Stimulated activated effector memory CD8-positive, alpha-beta T cell treated with anti-CD3 and anti-CD28 coated beads, Interleukin-12 subunit alpha, Interleukin-12 subunit beta, amount 100 ng/mL, for 72 hours (primary cell): Measurements from ENCODE around the gene ZDHHC18.
A peak's percentile ranks its signal among the peaks of the same experiment; 100 is the strongest.

Experiments
- ATAC-seq: fragments of 150-1000 bp; cut with Tn5 transposase; 2 replicates; pipeline ENCODE4 v1.10.0; 2021
- DNase-seq, 2 donors: peaks; one replicate each; pipeline ENCODE4 v3.0.0; 2021 to 2022; ENCODE audit warnings: low spot score in 2 of 2
- H3K27ac Mint-ChIP-seq: one replicate; pipeline ENCODE4 v1.8.0; 2022; ENCODE audit warnings: mild to moderate bottlenecking, mixed read lengths
- H3K36me3 Mint-ChIP-seq: one replicate; pipeline ENCODE4 v1.8.0; 2022; ENCODE audit warnings: mild to moderate bottlenecking, mixed read lengths
- H3K4me1 Mint-ChIP-seq: one replicate; pipeline ENCODE4 v1.8.0; 2022; ENCODE audit warnings: mixed read lengths
- H3K4me3 Mint-ChIP-seq: one replicate; pipeline ENCODE4 v1.8.0; 2022; ENCODE audit warnings: mild to moderate bottlenecking, mixed read lengths
- H3K9me3 Mint-ChIP-seq: one replicate; pipeline ENCODE4 v1.8.0; 2022; ENCODE audit warnings: mixed read lengths

Gene ZDHHC18

GRCh38 chr1:26826261-26827105, at the start of gene ZDHHC18:
ZDHHC18 (plus strand) TSS chr1:26826688; CDS start chr1:26826805, 117 bp downstream.
- DNase-seq (peak; percentile 79 to 85), ATAC-seq (peak; percentile 89)

GRCh38 chr1:26779098-26779668, 47.3 kb upstream of the ZDHHC18 start:
- H3K27ac Mint-ChIP-seq = peak overlapping the region; percentile 70
- no peak overlapping the region for H3K4me3 Mint-ChIP-seq
- DNase-seq (no peak), ATAC-seq (no peak)
- no peaks in the 10 kb centered on the region for H3K9me3 Mint-ChIP-seq
- H3K36me3 Mint-ChIP-seq = peaks cover 89% of the 10 kb centered on the region
- peaks cover 51% of the 10 kb centered on the region for H3K4me1 Mint-ChIP-seq

More at GRCh38 chr1:26826261-26827105, at the start of gene ZDHHC18:
- Mint-ChIP-seq H3K27ac (peak within 1 kb of the TSS; percentile 96), H3K4me1 (peaks cover 49% of the 10 kb centered on the region), H3K9me3 (no peaks in the 10 kb centered on the region), H3K36me3 (peaks cover 42% of the 10 kb centered on the region), H3K4me3 (peak within 1 kb of the TSS; percentile 93)

- peaks cover 64% of the 10 kb centered on the region for H3K4me1 Mint-ChIP-seq
- H3K27ac Mint-ChIP-seq = peak overlapping the region; percentile 67
- peaks cover 76% of the 10 kb centered on the region for H3K36me3 Mint-ChIP-seq
- ATAC-seq = peak; percentile 42
- no peak for DNase-seq
- H3K4me3 Mint-ChIP-seq = no peak overlapping the region
- no peaks in the 10 kb centered on the region for H3K9me3 Mint-ChIP-seq
These were observed 46.0 kb upstream of the ZDHHC18 start for GRCh38 chr1:26780344-26780957.

- peaks cover 72% of the 10 kb centered on the region for H3K36me3 Mint-ChIP-seq
- DNase-seq = no peak
- no peak overlapping the region for H3K4me3 Mint-ChIP-seq
- ATAC-seq = peak; percentile 79
- peak overlapping the region; percentile 67 for H3K27ac Mint-ChIP-seq
- peaks cover 72% of the 10 kb centered on the region for H3K4me1 Mint-ChIP-seq
- no peaks in the 10 kb centered on the region for H3K9me3 Mint-ChIP-seq
These were observed 45.2 kb upstream of the ZDHHC18 start for GRCh38 chr1:26781206-26781825.

GRCh38 chr1:26782521-26783212, 43.8 kb upstream of the ZDHHC18 start:
- no peak overlapping the region for H3K4me3 Mint-ChIP-seq
- ATAC-seq = no peak
- H3K4me1 Mint-ChIP-seq = peaks cover 86% of the 10 kb centered on the region
- H3K27ac Mint-ChIP-seq = peak overlapping the region; percentile 29
- no peaks in the 10 kb centered on the region for H3K9me3 Mint-ChIP-seq
- H3K36me3 Mint-ChIP-seq = peaks cover 70% of the 10 kb centered on the region
- DNase-seq = no peak

- H3K4me3 Mint-ChIP-seq = no peak overlapping the region
- H3K4me1 Mint-ChIP-seq = peaks cover 85% of the 10 kb centered on the region
- peak overlapping the region; percentile 21 for H3K27ac Mint-ChIP-seq
- no peak for ATAC-seq
- peaks cover 68% of the 10 kb centered on the region for H3K36me3 Mint-ChIP-seq
- no peaks in the 10 kb centered on the region for H3K9me3 Mint-ChIP-seq
- DNase-seq = no peak
These were observed 42.9 kb upstream of the ZDHHC18 start for GRCh38 chr1:26783646-26784022.

GRCh38 chr1:26784023-26784871, 42.2 kb upstream of the ZDHHC18 start:
- no peak for DNase-seq
- no peak for ATAC-seq
- H3K27ac Mint-ChIP-seq = peak overlapping the region; percentile 100
- H3K4me3 Mint-ChIP-seq = no peak overlapping the region
- H3K4me1 Mint-ChIP-seq = peaks cover 85% of the 10 kb centered on the region
- H3K9me3 Mint-ChIP-seq = no peaks in the 10 kb centered on the region
- peaks cover 62% of the 10 kb centered on the region for H3K36me3 Mint-ChIP-seq

GRCh38 chr1:26784886-26785285, 41.6 kb upstream of the ZDHHC18 start:
- DNase-seq (no peak), ATAC-seq (no peak)
- H3K4me1 Mint-ChIP-seq = peaks cover 85% of the 10 kb centered on the region
- H3K4me3 Mint-ChIP-seq = no peak overlapping the region
- H3K9me3 Mint-ChIP-seq = no peaks in the 10 kb centered on the region
- H3K36me3 Mint-ChIP-seq = peaks cover 56% of the 10 kb centered on the region
- H3K27ac Mint-ChIP-seq = peak overlapping the region; percentile 100

- peak overlapping the region; percentile 100 for H3K27ac Mint-ChIP-seq
- H3K4me1 Mint-ChIP-seq = peaks cover 85% of the 10 kb centered on the region
- DNase-seq = no peak
These were observed 40.7 kb upstream of the ZDHHC18 start for GRCh38 chr1:26785611-26786436.

GRCh38 chr1:26786437-26787380, 39.8 kb upstream of the ZDHHC18 start:
- ATAC-seq = peak; percentile 9
- peak overlapping the region; percentile 100 for H3K27ac Mint-ChIP-seq
- H3K36me3 Mint-ChIP-seq = peaks cover 45% of the 10 kb centered on the region

More at GRCh38 chr1:26785611-26786436, 40.7 kb upstream of the ZDHHC18 start:
- peaks cover 54% of the 10 kb centered on the region for H3K36me3 Mint-ChIP-seq
- peak overlapping the region; percentile 99 for H3K4me3 Mint-ChIP-seq
- H3K9me3 Mint-ChIP-seq = no peaks in the 10 kb centered on the region
- ATAC-seq = no peak

GRCh38 chr1:26787381-26787705, 39.1 kb upstream of the ZDHHC18 start:
- H3K27ac Mint-ChIP-seq = peak overlapping the region; percentile 100
- DNase-seq = peak; percentile 65 to 93
- peaks cover 39% of the 10 kb centered on the region for H3K36me3 Mint-ChIP-seq
- H3K9me3 Mint-ChIP-seq = no peaks in the 10 kb centered on the region
- peak overlapping the region; percentile 99 for H3K4me3 Mint-ChIP-seq
- H3K4me1 Mint-ChIP-seq = peaks cover 85% of the 10 kb centered on the region
- ATAC-seq = peak; percentile 73

More at GRCh38 chr1:26786437-26787380, 39.8 kb upstream of the ZDHHC18 start:
- Mint-ChIP-seq H3K9me3 (no peaks in the 10 kb centered on the region), H3K4me1 (peaks cover 86% of the 10 kb centered on the region), H3K4me3 (peak overlapping the region; percentile 99)
- DNase-seq = peak in 1 of 2 donors; percentile 79

- DNase-seq = peak; percentile 83 to 95
- H3K27ac Mint-ChIP-seq = peak within 1 kb of the TSS; percentile 100
- H3K9me3 Mint-ChIP-seq = no peaks in the 10 kb centered on the region
- peak within 1 kb of the TSS; percentile 99 for H3K4me3 Mint-ChIP-seq
- peaks cover 39% of the 10 kb centered on the region for H3K36me3 Mint-ChIP-seq
- peaks cover 85% of the 10 kb centered on the region for H3K4me1 Mint-ChIP-seq
- peak; percentile 64 for ATAC-seq
These were observed 38.6 kb upstream of the ZDHHC18 start, which contains the start of gene PIGV for GRCh38 chr1:26787706-26788514. PIGV (plus strand) TSS chr1:26787950; CDS start chr1:26790816, 2,866 bp downstream.
